GM18519 (cell line): Measurements from ENCODE around the gene NFASC.

Experiments
- ATAC-seq: cut with Tn5 transposase; IDR thresholded peaks from one replicate; pipeline ENCODE4 v1.9.1; 2021; ENCODE audit warnings: mild to moderate bottlenecking, moderate library complexity; ENCODE audit not compliant: unreplicated experiment, low FRiP score

NFASC gene

DNA sequence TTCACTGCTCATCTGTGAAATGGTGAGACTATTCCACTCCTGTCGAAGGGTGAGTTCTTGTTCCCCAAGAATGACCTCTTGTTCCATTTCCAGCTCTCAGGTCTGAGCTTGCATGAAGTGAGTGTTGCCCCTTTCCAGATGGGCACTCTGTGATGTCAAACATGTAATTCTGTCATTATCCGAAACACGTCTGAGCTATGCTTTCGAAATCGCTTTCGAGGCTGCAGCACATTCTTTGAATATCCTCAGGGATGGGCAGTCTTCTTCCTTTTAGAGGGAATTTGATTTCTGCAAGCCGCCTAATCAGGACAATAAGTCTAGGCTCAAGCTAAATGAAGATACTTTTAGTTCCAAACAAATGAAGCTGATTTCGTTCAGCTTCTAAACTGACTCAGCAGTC, 15.1 kb downstream of the NFASC start:
- ATAC-seq = no peak

DNA sequence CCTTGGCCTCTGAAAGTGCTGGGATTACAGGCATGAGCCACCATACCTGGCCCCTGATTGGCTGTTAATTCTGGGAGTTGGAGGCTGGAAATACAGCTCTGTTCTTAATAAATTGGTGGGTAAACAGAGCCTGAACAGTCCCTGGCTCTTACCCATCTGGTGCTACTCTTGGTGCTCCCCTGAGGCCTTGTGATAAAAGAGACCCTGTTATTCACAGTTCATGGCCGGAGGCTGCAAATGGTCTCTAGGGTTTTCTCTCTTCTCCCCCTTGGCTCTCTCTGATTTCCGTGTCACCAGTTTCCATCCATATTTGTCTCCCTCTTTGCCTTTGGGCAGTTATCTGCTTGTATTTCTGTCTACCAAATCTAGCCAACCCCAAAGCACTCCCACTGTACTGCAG, 17.2 kb downstream of the NFASC start:
- ATAC-seq = no peak

DNA sequence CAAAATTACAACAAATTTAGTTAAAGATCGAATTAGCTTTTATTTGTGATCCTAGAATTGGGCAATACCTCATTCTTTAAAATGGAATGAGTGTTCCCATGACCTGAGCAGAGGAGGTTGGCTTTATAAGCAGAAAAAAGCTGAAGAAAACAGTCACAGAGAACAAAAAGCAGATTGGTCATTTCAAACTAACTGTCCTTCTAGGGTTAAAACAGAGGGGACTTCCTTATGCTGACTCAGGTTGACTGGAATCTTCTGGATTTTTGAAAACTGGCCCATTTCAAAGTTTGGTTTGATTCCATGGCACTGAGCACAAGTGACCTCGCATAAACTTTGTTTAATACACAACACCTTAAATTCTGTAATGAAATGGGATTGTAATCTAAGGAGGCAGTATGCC, 17.6 kb downstream of the NFASC start:
- ATAC-seq = no peak

DNA sequence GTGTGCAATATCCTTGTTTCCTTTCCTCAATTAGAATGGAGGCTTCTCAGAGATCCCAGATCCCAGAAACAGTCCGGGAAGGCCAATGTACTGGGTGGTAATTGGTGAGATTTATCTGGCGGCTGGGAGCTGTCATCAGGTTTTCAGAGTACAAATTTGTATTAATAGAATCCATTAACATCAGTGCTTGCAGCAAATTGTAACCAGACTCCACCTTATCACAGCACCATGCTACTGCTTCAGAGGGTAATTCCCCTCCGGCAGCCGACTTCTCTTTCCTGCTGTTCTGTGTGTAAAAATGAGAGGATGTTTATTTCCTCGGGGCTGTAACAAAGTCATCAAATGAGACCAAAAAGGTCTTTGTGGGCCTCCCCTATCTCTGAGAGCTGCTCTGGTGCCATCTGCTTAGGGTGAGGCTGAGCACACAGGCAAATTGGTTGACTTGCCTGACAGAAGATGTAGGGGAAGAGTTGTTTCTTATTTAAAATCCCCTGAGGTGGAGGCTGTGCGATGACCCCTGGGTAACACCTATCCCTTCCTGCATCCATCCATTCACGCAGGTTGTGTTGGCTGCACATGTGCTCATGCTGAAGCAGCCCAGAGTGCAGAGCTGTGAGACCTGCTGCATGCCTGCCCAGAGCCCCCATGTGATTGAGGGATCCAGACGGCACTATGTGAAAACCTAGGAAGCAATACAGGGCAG, 19.2 kb downstream of the NFASC start:
- no peak for ATAC-seq

DNA sequence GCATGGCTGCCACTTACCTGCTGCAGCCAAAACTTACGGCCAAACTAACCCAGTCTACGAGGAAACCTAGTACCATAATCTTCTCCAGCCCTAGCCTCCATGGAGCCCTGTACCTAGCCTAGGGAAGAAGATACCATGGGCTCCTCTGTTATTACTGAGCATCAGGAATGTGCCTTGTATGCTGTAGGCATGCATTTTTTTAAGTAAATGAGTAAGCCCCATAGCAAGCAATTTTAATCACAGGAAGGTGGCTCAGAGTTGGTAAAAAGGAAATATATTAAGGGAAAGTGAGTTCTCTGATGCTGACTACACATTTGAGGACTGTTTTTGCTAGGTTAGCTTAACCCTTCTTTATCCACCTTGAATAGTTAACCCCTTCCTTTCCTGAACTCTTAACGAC, 21.2 kb downstream of the NFASC start:
- no peak for ATAC-seq

DNA sequence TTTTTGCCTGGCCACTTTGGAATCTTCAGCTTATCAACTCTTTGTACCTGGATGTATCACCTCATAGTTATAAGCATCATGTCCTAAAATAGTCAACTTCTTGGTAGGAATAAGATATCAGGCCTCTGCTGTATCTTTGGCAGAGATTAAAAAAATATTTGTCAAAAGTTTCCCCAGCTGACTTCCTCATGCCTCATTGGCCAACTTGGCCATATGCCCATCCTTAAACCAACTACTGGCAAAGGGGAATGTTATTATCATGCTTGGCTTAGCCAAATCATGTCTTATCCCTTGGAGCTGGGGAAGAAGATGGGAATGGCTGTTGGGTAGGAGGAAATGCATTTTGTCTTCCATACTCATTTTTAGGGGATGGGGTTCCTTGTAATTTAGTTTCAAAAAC, 23.4 kb downstream of the NFASC start:
- ATAC-seq = no peak

DNA sequence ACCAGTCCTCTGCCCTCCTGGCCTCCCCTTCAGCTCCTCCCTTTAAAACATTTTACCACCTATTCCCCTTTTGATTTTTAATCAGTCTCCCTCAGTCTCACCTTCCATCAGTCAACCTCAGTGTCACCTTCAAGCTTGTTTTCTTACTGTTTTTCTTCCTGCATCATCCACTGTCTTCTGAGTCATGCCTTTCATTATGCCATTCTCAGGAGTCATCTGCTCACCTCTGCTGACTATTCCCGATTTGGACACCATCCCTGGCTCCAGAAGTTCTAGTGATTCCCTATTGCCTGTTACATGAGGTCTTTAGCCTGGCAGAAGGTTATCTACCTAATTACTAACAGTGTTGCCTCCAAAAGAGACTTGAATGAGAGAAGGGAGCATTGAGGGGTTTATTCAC, 23.9 kb downstream of the NFASC start:
- no peak for ATAC-seq

DNA sequence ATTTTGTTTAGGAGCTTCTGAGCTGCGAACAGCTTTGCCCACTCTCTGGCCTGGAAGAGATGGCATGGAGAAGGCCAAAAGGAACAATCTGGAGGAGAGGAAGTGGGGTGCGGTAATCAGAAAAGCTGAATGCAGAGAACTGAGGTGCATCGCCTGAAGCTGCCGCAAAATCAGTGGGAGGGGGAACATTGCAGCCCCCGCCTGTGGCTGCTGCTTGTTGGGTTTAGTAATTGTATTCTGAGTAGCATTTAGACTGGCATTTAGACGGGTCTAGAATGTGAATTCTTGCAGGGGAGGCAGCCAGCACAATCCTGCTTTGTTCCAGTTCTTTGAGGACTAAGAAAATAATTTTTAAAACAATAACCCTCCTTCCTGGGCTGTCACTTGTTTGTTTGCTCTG, 25.4 kb downstream of the NFASC start:
- no peak for ATAC-seq

DNA sequence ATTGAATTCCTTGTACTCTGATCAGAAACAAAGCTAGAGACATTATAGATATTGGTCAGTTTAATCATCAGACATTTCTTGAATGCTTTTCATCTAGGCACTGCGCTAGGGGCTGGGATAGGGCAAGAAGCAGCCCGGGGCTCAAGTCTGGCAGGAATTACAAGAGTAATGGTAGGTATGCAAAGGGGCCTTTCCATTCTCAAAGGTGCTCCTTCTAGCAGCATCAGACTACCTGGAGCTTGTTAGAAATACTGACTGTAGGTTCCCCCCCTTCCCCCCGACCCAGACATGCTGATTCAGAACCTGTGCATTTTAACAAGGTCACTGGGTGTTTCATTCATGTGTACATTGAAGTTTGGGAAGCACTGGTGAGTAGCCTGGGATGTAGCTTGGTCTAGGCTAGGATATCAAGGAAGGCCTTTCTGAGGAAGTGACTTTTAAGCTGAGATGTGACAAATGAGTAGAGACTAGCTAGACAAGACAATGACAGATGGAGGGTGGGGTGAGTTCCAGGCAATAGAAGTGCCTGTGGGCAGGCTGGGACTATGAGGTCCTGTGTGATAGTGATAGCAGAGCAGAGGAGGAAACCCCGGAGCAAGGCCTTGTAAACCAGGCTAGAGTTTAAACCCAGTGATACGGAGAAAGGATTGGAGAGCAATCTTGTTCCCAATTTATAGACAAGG, 26.3 kb downstream of the NFASC start:
- ATAC-seq = no peak

DNA sequence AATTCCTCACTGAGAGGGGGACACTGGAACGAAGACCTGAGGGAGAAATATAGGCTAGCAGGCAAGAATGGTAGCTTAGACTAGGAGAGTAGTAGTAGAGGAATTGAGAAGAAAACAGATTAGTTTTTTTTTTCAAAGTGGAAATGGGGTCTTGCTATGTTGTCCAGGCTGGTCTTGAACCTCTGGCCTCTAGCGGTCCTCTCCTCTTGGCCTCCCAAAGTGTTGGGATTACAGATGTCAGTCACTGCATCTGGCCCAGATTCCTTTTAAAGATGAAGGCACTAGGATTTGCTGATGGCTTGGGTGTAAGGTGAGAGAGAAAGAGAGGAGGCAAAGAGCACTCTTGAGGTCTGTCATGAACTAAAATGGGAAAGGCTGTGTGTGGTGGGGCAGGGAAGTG, 30.1 kb downstream of the NFASC start:
- ATAC-seq = no peak

DNA sequence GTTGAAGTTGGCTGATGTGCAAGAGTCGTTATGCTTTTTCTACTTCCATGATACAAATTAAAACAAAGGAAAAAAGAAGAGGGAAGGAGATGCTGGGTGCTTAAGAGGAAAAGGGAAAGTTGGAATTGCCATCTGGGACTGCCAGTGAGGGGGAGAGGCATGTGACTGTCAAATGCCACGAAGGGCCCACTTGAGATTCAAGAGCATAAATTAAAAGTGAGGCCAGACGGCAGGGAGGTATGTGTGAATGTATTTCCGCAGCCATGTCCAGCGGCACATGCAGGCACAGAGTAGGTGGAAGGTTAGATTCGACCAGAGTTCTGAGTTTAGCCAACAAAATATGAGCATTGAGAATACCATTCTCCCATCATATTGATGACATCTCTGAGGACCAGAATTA, 32.0 kb downstream of the NFASC start:
- ATAC-seq = no peak

DNA sequence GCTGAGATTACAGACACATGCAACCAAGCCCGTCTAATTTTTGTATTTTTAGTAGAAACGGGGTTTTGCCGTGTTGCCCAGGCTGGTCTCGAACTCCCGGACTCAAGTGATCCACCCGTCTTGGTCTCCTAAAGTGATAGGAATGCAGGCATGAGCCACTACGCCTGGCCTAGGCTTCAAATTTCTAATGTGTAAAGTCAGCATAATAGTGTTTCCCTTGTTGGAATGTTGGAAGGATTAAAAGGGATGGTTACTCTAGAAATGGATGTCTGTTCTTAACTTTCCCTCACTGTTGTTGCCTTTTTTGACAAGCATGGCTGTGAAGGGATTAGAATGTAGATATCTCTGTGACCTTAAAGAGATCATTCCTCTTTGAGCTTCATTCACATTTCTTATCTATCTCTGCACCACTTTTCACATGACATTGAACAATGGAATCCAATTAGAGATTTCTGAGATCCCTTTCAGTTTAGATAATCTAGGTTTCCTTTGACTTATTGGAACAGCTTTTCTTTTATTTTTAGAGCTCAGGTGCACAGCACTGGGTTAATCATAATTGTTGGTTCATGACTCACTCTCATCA, 33.7 kb downstream of the NFASC start:
- no peak for ATAC-seq

DNA sequence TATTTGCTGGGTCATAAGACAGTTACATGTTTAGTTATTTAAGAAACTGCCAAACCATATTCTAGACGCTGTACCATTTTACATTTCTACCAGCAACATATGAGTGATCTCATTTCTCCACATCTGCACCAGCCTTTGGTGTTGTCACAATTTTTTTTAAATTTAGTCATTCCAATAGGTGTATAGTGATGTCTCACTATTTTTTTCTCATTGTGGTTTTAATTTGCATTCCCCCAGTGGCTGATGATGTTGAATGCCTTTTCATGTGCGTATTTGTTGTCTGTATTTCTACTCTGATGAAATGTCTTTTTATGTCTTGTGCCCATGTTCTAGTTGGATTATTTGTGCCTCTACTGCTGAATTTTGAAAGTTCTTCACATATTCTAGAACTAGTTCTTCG, 38.4 kb downstream of the NFASC start:
- ATAC-seq = no peak

DNA sequence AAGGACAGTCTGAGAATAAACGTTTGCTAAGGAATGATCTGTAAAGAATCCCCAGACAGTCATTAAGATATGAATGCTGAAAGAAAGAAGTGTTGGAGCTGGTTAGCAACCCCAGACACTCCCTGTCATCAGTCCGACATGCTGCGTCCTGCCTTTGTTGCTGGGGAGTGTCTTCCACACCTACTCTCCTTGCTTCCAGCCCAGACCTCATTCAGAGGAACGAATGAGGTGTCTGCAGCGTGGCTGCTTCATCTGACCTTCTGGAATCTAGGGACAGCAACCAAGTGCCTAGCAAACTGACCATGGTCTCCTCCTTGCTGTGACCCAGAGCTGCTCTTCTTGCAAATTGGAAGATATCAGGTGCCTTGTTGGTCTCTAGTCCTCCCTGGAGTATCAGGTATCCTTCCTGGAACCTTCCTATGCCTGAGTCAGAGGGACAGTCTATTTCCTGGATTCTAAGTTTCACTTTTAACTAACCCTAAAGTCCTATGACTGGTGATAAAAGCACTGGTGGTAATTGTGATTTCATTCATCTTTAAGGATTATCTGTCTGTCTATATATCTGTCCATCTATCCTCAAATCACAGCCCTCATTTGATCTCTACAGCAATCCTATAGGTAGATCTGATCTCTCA, 45.3 kb downstream of the NFASC start:
- ATAC-seq = no peak

DNA sequence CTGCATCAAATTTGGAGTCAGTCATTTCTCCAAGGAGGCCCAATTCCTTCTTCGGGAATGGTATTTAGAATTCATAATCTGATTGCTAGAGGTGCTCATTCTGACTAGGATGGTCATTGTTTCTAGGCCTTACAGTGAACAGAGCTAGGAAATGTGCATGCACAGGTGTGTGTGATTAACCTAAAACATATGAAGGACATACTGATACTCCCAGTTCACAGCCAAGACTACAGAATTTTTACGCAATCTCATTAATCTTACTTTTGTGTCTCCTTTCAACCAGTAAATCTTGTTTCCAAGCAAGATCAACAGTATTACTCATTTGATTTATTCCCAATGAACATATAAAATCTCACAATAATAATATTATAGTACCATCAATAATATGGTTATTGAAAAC, 47.1 kb downstream of the NFASC start:
- ATAC-seq = no peak

DNA sequence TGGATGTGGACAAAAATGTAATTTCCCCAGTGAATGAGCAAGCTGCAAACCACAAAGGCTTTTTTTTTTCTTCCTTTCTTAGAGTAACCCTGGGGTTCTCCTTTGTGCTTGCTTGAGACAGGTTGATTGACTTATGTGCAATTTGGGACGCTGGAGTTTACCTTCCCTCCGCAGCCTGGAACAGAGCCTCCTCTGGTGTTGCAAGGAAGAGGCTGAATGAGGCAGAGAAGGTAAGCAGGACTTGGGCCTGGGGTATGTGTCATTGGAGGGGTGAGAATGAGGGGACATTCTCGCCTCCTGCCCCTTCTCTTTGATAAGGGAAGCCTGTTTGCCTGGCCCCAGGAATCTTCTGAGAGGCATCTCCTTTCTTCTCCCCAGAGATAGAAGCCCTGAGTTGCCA, 49.8 kb downstream of the NFASC start:
- ATAC-seq = no peak

DNA sequence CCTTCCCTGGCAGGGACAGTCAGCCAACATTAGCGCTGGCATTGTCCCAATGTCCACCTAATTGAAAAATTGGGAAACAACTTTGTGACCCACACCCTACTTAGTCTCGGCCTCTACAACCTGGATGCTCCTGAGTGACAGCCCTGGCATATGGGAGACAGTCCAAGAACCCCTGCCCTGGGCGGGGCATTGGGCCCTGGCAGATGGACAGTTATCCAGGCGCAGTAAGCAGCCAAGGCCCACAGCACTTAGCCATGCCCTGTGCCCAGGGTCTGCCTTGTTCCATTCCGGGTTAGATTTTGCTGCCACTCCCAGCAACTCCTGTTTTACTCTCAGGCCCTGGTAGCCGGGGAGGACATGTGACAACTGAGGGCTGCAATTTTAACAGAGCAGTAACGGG, 50.3 kb downstream of the NFASC start:
- ATAC-seq = no peak

DNA sequence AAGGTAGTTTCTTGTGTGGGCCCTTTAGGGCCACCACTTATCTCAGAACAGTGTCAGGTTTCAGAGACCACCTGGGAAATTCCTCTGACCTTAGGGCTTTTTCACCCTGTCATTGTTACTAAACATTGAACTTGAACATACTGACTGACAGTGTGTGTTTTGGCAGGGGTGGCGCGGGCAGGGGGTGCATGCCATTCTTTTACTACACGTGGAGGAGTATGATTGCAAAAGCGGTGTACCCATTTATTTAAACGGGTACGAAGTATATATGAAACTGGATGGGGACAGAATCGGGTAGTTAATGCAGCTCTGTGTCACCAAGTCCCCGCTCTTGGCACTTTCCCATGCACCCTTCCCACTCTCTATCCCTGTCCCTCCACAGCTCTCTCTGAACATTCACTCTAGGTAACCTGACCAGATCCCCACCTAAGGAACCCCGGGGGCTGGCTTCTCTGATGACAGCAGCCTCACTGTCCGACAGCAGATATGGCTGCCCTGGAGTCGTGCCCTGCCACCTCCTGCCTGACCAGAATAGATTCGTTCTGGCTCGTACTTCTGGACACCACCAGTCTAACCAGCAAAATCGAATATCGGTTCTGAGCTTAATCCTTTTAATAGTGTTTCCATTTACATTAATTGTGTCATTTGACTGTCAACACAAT, 51.3 kb downstream of the NFASC start:
- ATAC-seq = no peak

DNA sequence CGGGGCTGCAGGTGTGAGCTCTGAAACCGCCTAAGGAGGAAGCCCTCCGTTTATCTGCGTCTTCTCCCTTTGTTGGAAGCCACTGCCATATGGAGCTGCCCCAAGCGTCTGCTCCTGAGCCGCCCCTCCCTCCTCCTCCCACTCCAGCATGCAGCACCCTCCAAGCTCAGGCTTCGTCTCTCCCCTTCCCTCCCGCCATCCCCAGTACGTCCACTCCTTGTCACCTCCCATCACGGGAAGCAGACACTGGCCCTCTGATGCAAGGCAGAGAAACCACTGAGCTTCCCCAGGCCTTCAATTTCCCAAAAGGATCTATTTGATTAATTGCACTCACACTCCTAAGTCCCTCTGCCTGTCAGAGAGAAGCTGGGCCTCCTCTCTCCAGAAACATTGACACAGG, 52.5 kb downstream of the NFASC start:
- no peak for ATAC-seq

DNA sequence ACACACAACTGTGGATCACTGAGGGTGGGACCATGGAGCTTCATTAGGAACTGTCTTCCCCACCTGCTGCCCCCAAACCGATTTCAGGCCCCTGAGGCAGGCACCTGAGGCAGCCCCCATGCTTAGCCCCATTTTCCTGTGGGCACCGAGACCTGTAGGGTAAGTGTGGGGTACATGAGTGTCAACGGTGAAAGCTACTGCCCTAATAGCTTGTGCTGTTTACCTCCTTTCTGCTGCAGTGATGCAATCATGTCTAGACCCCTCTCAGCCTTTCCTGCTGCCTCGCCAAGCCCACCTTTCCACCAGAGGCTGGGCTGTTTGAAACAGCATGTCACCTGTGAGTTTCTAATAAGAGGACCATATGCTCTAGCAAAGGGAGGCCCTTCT, 53.0 kb downstream of the NFASC start:
- no peak for ATAC-seq
